A549 (cell line): ENCODE measurements around the gene SRMS. TPM values are rescaled to one million over a fixed set of nuclear protein-coding genes. Genes with fewer than 3 reads are reported as not detected.
"Not testable (repeated sequence)": the region's sequence is repeated elsewhere in the genome, so short reads cannot be mapped to it uniquely, and the experiment has no call there.

Experiments used
- ATAC-seq, 2 experiments: fragments of 200-7000 bp in 1 of 2; fragments of >200 bp in 1 of 2; cut with Nextera tagmentation in 1 of 2; cut with Tn5 transposase in 1 of 2; 3 replicates each; pipeline versions ENCODE4 v1.8.0 to v1.9.1; 2018 to 2020; ENCODE audit warnings: mild to moderate bottlenecking in 1 of 2, moderate library complexity in 1 of 2
- CTCF ChIA-PET: fragments of 300-600 bp; sonication (Branson Sonifier 250); formaldehyde crosslinking; extraction: SDS; loops from one replicate; lab custom pipeline; 2021; ENCODE audit warnings: antibody characterized with exemption, inconsistent platforms; lab: Yijun Ruan, JAX
- POLR2A ChIA-PET: fragments of 350-600 bp; formaldehyde crosslinking; extraction: SDS; loops from one replicate; lab custom pipeline; 2021; ENCODE audit warnings: antibody characterized with exemption, inconsistent platforms; lab: Yijun Ruan, JAX
- DNase-seq, 2 experiments: peaks; one replicate each; pipeline versions ENCODE4 v3.0.0 to v3.0.0-alpha.2; 2011 to 2016; ENCODE audit warnings: low read depth in 1 of 2, low spot score in 1 of 2
- FAIRE-seq: peaks from 2 replicates; lab custom pipeline; 2011; peaks lifted over from hg19 to GRCh38; lab: Jason Lieb, UNC
- H3K27ac ChIP-seq, 2 experiments: fragments of >200 bp; sonication (Bioruptor Twin); formaldehyde crosslinking; 3 replicates each; pipeline ENCODE4 v1.5.1; 2016 to 2017
- H3K4me1 ChIP-seq: fragments of >200 bp; sonication (Bioruptor Twin); formaldehyde crosslinking; 3 replicates; pipeline ENCODE4 v1.6.1; 2016
- H3K4me2 ChIP-seq: fragments of >200 bp; sonication (Bioruptor Twin); formaldehyde crosslinking; 3 replicates; pipeline ENCODE4 v1.6.1; 2016
- H3K4me3 ChIP-seq: fragments of >200 bp; sonication (Bioruptor Twin); formaldehyde crosslinking; 3 replicates; pipeline ENCODE4 v1.5.1; 2016
- H3K9me3 ChIP-seq: fragments of >200 bp; sonication (Bioruptor Twin); formaldehyde crosslinking; 3 replicates; pipeline ENCODE4 v1.6.1; 2016
- CBX2 ChIP-seq: fragments of 200-600 bp; sonication (generic); IDR thresholded peaks from 2 replicates; pipeline ENCODE4 v1.6.1; 2016; ENCODE audit warnings: low read depth, mild to moderate bottlenecking, borderline replicate concordance
- CHD4 ChIP-seq: fragments of 200-600 bp; sonication (generic); IDR thresholded peaks from 2 replicates; pipeline ENCODE4 v1.6.1; 2016; ENCODE audit warnings: antibody characterized with exemption, mild to moderate bottlenecking, borderline replicate concordance
- EHMT2 ChIP-seq: fragments of 200-600 bp; sonication (generic); IDR thresholded peaks from 2 replicates; pipeline ENCODE4 v1.6.1; 2016; ENCODE audit warnings: antibody characterized with exemption, low read depth, mild to moderate bottlenecking, moderate library complexity
- FOSB ChIP-seq: fragments of 250-450 bp; sonication (Bioruptor Pico); IDR thresholded peaks from 2 replicates; pipeline ENCODE4 v1.5.0; 2020; ENCODE audit warnings: mild to moderate bottlenecking, moderate library complexity
- FOSL2 ChIP-seq, 2 experiments: fragments of 450-650 bp in 1 of 2; fragments of >200 bp in 1 of 2; sonication (Bioruptor Twin) in 1 of 2; formaldehyde crosslinking; IDR thresholded peaks; 2 replicates each; pipeline versions ENCODE4 v1.5.0 to v1.6.1; 2016 to 2020; ENCODE audit warnings: mild to moderate bottlenecking in 1 of 2, moderate library complexity in 1 of 2
- HDAC2 ChIP-seq: fragments of 200-600 bp; sonication (generic); IDR thresholded peaks from 2 replicates; pipeline ENCODE4 v1.6.1; 2016
- HOXB13 ChIP-seq: fragments of 250-450 bp; sonication (Bioruptor Pico); IDR thresholded peaks from 2 replicates; pipeline ENCODE4 v1.5.0; 2020; ENCODE audit warnings: low read depth, mild to moderate bottlenecking, moderate library complexity
- HOXB5 ChIP-seq: fragments of 250-450 bp; sonication (Bioruptor Pico); IDR thresholded peaks from 2 replicates; pipeline ENCODE4 v1.5.0; 2020; ENCODE audit warnings: mild to moderate bottlenecking, moderate library complexity
- JUN ChIP-seq, 2 experiments: fragments of >200 bp; sonication (Bioruptor Twin); formaldehyde crosslinking; IDR thresholded peaks; 2 replicates in 1 of 2; 3 replicates in 1 of 2; pipeline ENCODE4 v1.6.1; 2016 to 2017
- KDM1A ChIP-seq: fragments of 200-600 bp; sonication (generic); IDR thresholded peaks from 2 replicates; pipeline ENCODE4 v1.6.1; 2016; ENCODE audit warnings: low read depth, mild to moderate bottlenecking
- KDM5A ChIP-seq: fragments of 200-600 bp; sonication (generic); IDR thresholded peaks from 2 replicates; pipeline ENCODE4 v1.6.1; 2016; ENCODE audit warnings: antibody characterized with exemption, mild to moderate bottlenecking
- POLR2A ChIP-seq: IDR thresholded peaks from 2 replicates; pipeline ENCODE4 v1.6.1; 2012; ENCODE audit warnings: mild to moderate bottlenecking, low read length
- POLR2AphosphoS2 ChIP-seq: conservative IDR thresholded peaks from 2 replicates; pipeline ENCODE4 v1.6.1; 2012; ENCODE audit warnings: low read length, improper control_type of control experiment, inconsistent platforms
- RCOR1 ChIP-seq: fragments of 150-350 bp; IDR thresholded peaks from 2 replicates; pipeline ENCODE4 v1.6.1; 2014; ENCODE audit warnings: antibody characterized with exemption, low read length, low read depth
- SMC3 ChIP-seq: fragments of >200 bp; sonication (Bioruptor Twin); formaldehyde crosslinking; IDR thresholded peaks from 3 replicates; pipeline ENCODE4 v1.6.1; 2018; ENCODE audit warnings: inconsistent platforms
- TFCP2L1 ChIP-seq: fragments of 250-450 bp; sonication (Bioruptor Pico); IDR thresholded peaks from 2 replicates; pipeline ENCODE4 v1.5.0; 2021; ENCODE audit warnings: mild to moderate bottlenecking
- ZFP36 ChIP-seq: fragments of 450-650 bp; IDR thresholded peaks from 2 replicates; pipeline ENCODE4 v1.6.1; 2014; ENCODE audit warnings: borderline replicate concordance; ENCODE audit not compliant: partially characterized antibody
- WGBS: methylation state at CpG from one replicate; pipeline ENCODE4 v1.1.6; 2017; ENCODE audit errors: missing lambda C conversion rate; 5-methylcytosine and 5-hydroxymethylcytosine counted together
- polyA plus RNA-seq, 4 experiments: library from polyadenylated mRNA; depleted of rRNA in 3 of 4; stranded (reverse); fragments of >200 nt; fragmentation: RNase III in 1 of 4; extraction: RNeasy Plus Mini Kit Qiagen cat#74134 plus additional on column Dnase treatment in 1 of 4; gene quantifications; 2 replicates in 3 of 4; 3 replicates in 1 of 4; pipeline ENCODE4 v1.2.3, GENCODE V29; 2011 to 2017

The SRMS gene
- polyA plus RNA-seq, 2 of the 4 experiments (the other 2 are of a cell fraction): not detected

DNA sequence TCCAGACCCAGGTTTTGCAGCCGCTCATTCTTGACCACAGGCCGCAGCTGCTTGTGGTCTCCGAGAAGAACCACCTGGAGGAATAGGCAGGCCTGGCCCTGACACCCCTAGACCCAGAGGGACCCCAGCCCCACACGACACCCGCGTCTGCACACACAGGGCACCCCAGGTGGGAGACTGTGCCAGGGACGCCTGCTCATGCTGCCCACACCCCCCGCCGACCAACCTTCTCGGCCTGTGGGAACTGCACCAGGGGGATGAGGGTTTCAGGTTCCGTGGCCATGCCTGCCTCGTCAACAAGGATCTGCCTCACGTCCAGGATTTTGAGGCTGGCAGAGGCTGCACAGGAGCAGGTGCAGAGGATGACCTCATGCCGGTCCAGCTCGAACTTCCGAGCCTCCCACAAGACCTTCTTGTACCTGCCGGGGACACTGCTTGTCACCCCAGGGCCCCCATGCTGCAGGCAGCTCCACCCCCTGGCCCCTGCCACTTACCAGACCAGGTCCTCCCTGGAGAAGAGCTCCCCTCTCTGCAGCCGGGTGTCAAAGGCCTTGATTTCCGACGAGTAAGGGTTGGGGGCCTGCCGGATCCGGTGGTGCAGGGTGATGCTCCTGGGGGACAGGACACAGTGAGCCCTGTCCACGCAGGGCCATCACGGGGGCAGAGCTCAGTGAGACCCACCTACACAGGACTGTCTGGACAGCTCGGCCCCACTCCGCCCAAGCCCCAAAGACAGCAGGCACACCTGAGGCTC lies 13.5 kb upstream of the SRMS start:
- H3K4me3 ChIP-seq: no peak overlapping the region
- ChIA-PET POLR2A (no interaction called here), CTCF (interaction anchor here (1.3 to 7.6 kb wide), 3 partner anchors 23 to 413 kb away, joined by 4 to 49 read pairs (median 7); partner anchors contain the start of gene PTK6)
- no peak for ATAC-seq
- DNase-seq: no peak
- WGBS: 96% methylated on average over 14 of the region's 26 CpGs
- no peak overlapping the region for H3K4me2 ChIP-seq
- no peak for FAIRE-seq
- H3K4me1 ChIP-seq: no peaks in the 10 kb centered on the region
- no peaks in the 10 kb centered on the region for H3K9me3 ChIP-seq
- no peak overlapping the region for H3K27ac ChIP-seq
- TF ChIP-seq HOXB13: no peak
- no peak for TF ChIP-seq CHD4
- no peak for TF ChIP-seq POLR2A
- TF ChIP-seq HDAC2: no peak

DNA sequence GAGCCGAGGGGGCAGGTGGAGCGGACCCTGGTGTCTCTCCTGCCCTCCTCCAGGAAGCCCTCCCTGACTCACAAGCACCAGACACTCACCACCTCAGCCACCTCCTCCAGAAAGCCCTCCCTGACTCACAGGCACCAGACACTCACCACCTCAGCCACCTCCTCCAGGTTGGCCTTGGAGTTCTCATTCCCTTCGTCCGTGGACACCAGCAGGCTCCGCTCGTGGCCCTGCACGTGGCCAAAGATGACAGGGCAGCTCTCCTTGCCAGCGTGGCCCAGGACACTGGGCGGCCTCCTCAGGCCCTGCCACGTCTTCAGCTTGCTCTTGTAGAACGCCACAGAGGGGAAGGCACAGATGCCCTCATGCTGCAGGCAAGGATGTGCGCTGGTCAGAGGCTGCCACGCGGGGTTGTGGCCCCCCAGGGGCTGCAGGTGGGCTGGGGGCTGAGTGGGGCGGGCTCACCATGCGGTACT lies 12.8 kb upstream of the SRMS start:
- no peaks in the 10 kb centered on the region for H3K4me1 ChIP-seq
- CTCF ChIA-PET: interaction anchor here (1.3 to 7.6 kb wide), 2 partner anchors 22 to 413 kb away, joined by 4 to 49 read pairs; partner anchors contain the start of gene PTK6
- H3K27ac ChIP-seq: no peak overlapping the region
- no peak for DNase-seq
- TF ChIP-seq EHMT2: no peak
- peak; percentile 75 for TF ChIP-seq ZFP36
- no peak for TF ChIP-seq HOXB5 (CRISPR knock-in tag)
- ATAC-seq: no peak
- 91% methylated on average over 9 of the region's 16 CpGs for WGBS
- POLR2A ChIA-PET: no interaction called here
- H3K4me2 ChIP-seq: no peak overlapping the region
- H3K4me3 ChIP-seq: no peak overlapping the region
- no peak for FAIRE-seq
- H3K9me3 ChIP-seq: no peaks in the 10 kb centered on the region

DNA sequence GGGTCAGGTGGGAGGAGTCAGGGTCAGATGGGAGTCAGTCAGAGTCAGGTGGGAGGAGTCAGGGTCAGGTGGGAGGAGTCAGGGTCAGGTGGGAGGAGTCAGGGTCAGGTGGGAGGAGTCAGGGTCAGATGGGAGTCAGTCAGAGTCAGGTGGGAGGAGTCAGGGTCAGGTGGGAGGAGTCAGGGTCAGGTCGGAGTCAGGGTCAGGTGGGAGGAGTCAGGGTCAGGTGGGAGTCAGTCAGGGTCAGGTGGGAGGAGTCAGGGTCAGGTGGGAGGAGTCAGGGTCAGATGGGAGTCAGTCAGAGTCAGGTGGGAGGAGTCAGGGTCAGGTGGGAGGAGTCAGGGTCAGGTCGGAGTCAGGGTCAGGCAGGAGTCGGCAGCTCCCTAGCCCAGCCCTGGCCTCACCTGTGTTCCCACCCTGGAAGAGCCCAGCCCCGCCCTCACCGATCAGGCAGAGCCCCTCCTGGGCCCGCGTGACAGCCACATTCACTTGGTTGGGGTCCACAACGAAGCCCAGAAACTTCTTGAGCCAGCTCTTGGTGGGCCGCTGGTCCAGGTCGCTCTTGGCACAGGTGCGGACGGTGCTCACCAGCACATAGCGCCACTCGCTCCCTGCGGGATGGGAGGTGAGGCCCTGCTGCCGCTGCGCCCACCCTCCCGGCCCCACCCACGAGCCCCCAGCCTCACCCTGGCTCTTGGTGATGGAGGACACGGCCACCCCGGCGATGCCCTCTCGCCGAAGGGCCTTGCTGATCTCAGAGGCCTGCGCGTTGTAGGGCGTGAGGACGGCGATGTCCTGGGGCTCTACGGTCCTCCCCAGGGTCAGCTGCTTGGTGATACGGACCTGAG lies 12.2 kb upstream of the SRMS start:
- DNase-seq, FAIRE-seq, ATAC-seq, H3K4me3 ChIP-seq, POLR2A ChIA-PET, H3K27ac ChIP-seq, H3K4me1 ChIP-seq, H3K9me3 ChIP-seq, H3K4me2 ChIP-seq: not testable (repeated sequence)
- 96% methylated on average over 10 of the region's 31 CpGs for WGBS
- CTCF ChIA-PET: interaction anchor here (1.3 to 7.6 kb wide), 2 partner anchors 21 to 414 kb away, joined by 4 to 49 read pairs; partner anchors contain the start of gene PTK6

DNA sequence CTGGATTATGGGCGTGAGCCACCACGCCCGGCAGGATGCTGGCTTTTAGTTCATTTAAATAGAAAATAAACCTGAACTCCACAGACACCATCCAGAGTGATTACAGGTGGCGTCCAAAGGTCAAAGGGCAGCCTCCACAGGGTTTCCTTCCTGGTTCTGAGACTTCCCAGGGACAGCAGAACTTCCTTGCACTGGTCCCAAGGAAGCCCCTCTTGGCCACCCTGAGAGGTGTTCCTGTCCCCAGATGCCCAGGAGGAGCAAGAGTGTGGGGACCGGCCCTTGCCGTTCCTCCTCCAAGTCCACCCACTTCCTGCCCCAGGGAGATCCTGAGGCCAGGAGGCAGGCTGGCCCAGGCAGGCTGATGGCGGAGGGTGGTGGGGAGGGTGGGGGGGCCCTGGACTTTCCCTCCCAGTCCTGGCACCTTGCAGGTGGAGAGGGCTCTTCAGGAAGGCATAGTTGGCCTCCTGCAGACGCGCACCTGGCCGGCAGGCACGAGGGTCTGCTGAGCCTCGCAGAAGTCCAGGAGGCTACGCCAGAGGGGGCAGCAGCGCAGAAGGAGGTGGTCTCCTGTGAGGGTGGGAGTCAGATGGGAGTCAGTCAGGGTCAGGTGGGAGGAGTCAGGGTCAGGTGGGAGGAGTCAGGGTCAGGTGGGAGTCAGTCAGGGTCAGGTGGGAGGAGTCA lies 11.4 kb upstream of the SRMS start:
- 96% methylated on average over 11 of the region's 14 CpGs for WGBS
- no peak for FAIRE-seq
- CTCF ChIA-PET: no interaction called here

DNA sequence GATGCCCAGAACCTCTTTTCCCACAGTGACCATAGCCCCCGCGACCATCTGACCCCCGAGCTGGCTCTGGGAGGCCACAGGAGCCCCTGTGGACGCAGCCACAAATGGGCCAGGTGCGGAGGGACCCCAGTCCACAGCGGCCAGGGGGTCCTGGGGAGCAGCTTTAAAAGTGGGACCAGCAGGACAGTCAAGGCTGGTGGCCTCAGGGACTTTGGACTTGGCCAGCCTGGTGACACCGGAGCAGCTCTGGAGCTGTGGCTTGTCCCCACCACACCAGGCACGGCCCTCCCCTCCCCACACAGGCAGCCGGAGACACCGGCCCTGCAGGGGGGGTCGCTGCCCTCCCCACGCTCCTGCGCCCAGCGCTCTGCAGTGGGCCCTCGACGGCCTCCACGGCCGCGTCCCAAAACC lies 9.9 kb upstream of the SRMS start:
- no peak for TF ChIP-seq RCOR1
- TF ChIP-seq TFCP2L1: no peak
- TF ChIP-seq, all 56 proteins: peak for 0

More for the DNA sequence above, 11.4 kb upstream of the SRMS start:
- Histone ChIP-seq H3K4me1 (0 out of 3 replicates have a peak, but pooled peaks cover 3% of the 10 kb centered on the region), H3K27ac (no peak overlapping the region), H3K4me2 (no peak overlapping the region), H3K9me3 (no peaks in the 10 kb centered on the region), H3K4me3 (no peak overlapping the region)
- DNase-seq (no peak), ATAC-seq (no peak)
- POLR2A ChIA-PET: no interaction called here
- TF ChIP-seq POLR2AphosphoS2: no peak
- TF ChIP-seq HOXB13: no peak
- no peak for TF ChIP-seq CBX2
- no peak for TF ChIP-seq FOSB
- TF ChIP-seq KDM1A: no peak
- TF ChIP-seq KDM5A: no peak
- no peak for TF ChIP-seq JUN (IDR thresholded peaks at IDR 0.05)
- TF ChIP-seq FOSL2 (IDR thresholded peaks at IDR 0.05): no peak
- TF ChIP-seq FOSL2 (CRISPR knock-in tag; IDR thresholded peaks at IDR 0.05): no peak
- TF ChIP-seq SMC3: no peak

More for the DNA sequence above, 9.9 kb upstream of the SRMS start:
- DNase-seq (no peak), FAIRE-seq (no peak), ATAC-seq (no peak)
- Histone ChIP-seq H3K27ac (no peak overlapping the region), H3K4me2 (no peak overlapping the region), H3K9me3 (no peaks in the 10 kb centered on the region), H3K4me1 (peaks cover 4% of the 10 kb centered on the region; the same call in 1 of the 3 replicates), H3K4me3 (no peak overlapping the region)
- WGBS: 91% methylated on average over 15 of the region's 19 CpGs
- POLR2A ChIA-PET: no interaction called here
- CTCF ChIA-PET: interaction anchor here (9.1 kb wide), 1 partner anchor 18 kb away, joined by 93 read pairs; the partner anchor contains the start of gene PTK6
